Medulla oblongata (tissue), 1 donor: ENCODE data around the gene PNPLA7.
A peak's percentile ranks its signal among the peaks of the same experiment; 100 is the strongest.
"Not testable (repeated sequence)": the region's sequence is repeated elsewhere in the genome, so short reads cannot be mapped to it uniquely, and the experiment has no call there.

Source experiments
- DNase-seq: peaks from one replicate; pipeline ENCODE4 v3.0.0-alpha.2; 2015; ENCODE audit errors: extremely low spot score

The PNPLA7 gene

GRCh38 chr9:137575716-137576411 is 25.7 kb upstream of the PNPLA7 start:
- no peak for DNase-seq

- DNase-seq = peak; percentile 30
Observed at GRCh38 chr9:137575364-137575715, 25.1 kb upstream of the PNPLA7 start.

GRCh38 chr9:137574192-137574591 is 24.0 kb upstream of the PNPLA7 start:
- DNase-seq = no peak

- no peak for DNase-seq
Observed at GRCh38 chr9:137570566-137570965, 20.4 kb upstream of the PNPLA7 start.

- no peak for DNase-seq
Observed at GRCh38 chr9:137569609-137570203, 19.5 kb upstream of the PNPLA7 start.

GRCh38 chr9:137568445-137568844 is 18.2 kb upstream of the PNPLA7 start:
- not testable (repeated sequence) for DNase-seq

GRCh38 chr9:137564817-137565411 is 14.7 kb upstream of the PNPLA7 start:
- no peak for DNase-seq

- no peak for DNase-seq
Observed at GRCh38 chr9:137564134-137564533, 13.9 kb upstream of the PNPLA7 start.

GRCh38 chr9:137558127-137558526 is 7.9 kb upstream of the PNPLA7 start:
- no peak for DNase-seq

- DNase-seq = no peak
Observed at GRCh38 chr9:137556069-137556838, 6.1 kb upstream of the PNPLA7 start.

GRCh38 chr9:137555179-137555578 is 5.0 kb upstream of the PNPLA7 start:
- DNase-seq = no peak

- no peak for DNase-seq
Observed at GRCh38 chr9:137554349-137554748, 4.1 kb upstream of the PNPLA7 start.

GRCh38 chr9:137553654-137554053 is 3.5 kb upstream of the PNPLA7 start:
- not testable (repeated sequence) for DNase-seq

- DNase-seq = no peak
Observed at GRCh38 chr9:137552022-137552768, 2.0 kb upstream of the PNPLA7 start.

GRCh38 chr9:137551264-137552021 is 1.2 kb upstream of the PNPLA7 start, which contains the start of gene MRPL41:
Gene MRPL41 (plus strand): TSS chr9:137551879. CDS start chr9:137552082, 203 bp downstream.
- DNase-seq = peak; percentile 89

GRCh38 chr9:137550958-137551263 is 709 bp upstream of the PNPLA7 start:
- not testable (repeated sequence) for DNase-seq

- DNase-seq = no peak
Observed at GRCh38 chr9:137547687-137548543, 2.3 kb downstream of the PNPLA7 start.

- DNase-seq = no peak
Observed at GRCh38 chr9:137545123-137545522, 5.1 kb downstream of the PNPLA7 start.

GRCh38 chr9:137544176-137544760 is 5.9 kb downstream of the PNPLA7 start:
- DNase-seq = no peak
